OCI-LY7 (cell line): Measurements from ENCODE around the gene PRDM12.
A peak's percentile ranks its signal among the peaks of the same experiment; 100 is the strongest.

Source experiments
- EZH2phosphoT487 ChIP-seq: fragments of 200-600 bp; sonication (generic); IDR thresholded peaks from 2 replicates; pipeline ENCODE4 v1.6.1; 2018; ENCODE audit warnings: low read depth, borderline replicate concordance, mild to moderate bottlenecking, mixed run types, antibody characterized with exemption, low read length, moderate library complexity, mixed read lengths
- TF ChIP-seq, protein P1 (sequence below): fragments of 200-600 bp; sonication (generic); conservative IDR thresholded peaks from 2 replicates; pipeline ENCODE4 v1.5.1; 2014; ENCODE audit warnings: mild to moderate bottlenecking, antibody characterized with exemption, low read length, moderate library complexity, mixed read lengths

- TF ChIP-seq EZH2phosphoT487: no peak
- TF ChIP-seq, protein P1, sequence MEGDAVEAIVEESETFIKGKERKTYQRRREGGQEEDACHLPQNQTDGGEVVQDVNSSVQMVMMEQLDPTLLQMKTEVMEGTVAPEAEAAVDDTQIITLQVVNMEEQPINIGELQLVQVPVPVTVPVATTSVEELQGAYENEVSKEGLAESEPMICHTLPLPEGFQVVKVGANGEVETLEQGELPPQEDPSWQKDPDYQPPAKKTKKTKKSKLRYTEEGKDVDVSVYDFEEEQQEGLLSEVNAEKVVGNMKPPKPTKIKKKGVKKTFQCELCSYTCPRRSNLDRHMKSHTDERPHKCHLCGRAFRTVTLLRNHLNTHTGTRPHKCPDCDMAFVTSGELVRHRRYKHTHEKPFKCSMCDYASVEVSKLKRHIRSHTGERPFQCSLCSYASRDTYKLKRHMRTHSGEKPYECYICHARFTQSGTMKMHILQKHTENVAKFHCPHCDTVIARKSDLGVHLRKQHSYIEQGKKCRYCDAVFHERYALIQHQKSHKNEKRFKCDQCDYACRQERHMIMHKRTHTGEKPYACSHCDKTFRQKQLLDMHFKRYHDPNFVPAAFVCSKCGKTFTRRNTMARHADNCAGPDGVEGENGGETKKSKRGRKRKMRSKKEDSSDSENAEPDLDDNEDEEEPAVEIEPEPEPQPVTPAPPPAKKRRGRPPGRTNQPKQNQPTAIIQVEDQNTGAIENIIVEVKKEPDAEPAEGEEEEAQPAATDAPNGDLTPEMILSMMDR: peak; percentile 97
Measured at GRCh38 chr9:130701059-130702022, 36.9 kb downstream of the PRDM12 start.
